ENCODE results near the gene LACTB. TPM values are rescaled to one million over a fixed set of nuclear protein-coding genes. Genes with fewer than 3 reads are reported as not detected.

Gene LACTB
- total and polyA plus RNA-seq, 10 of the 15 experiments (the other 5 are each of a cell fraction or from before 2014, with no cell fraction given): 5.0 to 35.3 (median 16.6) TPM

DNA sequence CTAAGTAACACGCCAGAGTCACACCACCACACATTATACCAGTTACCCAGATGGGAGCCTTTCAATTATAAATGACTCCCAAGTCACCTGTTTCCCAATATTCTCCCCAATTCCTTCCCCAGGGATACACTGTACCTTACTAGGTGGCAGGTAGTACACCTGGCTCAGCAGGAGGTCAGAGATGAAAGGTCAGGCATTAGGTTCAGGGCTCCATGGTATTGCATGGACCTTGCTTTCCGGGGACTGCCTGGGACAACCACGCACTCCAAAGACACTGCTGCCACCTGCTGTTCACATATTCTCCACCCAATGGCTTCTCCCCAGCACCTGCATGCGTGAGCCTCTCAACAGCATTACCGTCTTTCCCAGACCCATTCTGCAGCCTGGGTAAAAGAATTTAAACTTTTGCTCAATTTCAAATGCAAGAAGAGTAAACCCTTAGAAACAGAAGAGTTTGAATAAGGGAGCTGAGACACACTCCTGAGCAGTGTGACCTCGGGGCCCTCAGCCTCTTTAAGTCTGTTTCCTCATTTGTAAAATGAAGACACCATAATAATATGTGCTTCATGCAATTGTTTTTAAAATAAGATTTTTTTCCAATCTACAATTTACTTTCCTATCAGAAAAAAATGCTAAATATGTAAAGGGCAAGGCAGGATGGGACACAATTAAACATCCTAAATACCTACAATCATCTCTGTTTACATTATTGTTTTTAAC, 28.0 kb upstream of the LACTB start (continued):
- TF ChIP-seq NR2C2 (IDR thresholded peaks at IDR 0.05; ENCODE audit: borderline replicate concordance, control insufficient read depth, insufficient read length, low read depth) (no peak), ZZZ3 (IDR thresholded peaks at IDR 0.05; ENCODE audit: control insufficient read depth, insufficient read length, low read depth) (no peak), NR2C1 (IDR thresholded peaks at IDR 0.05) (peak; percentile 83), BRCA1 (IDR thresholded peaks at IDR 0.05; ENCODE audit: low read depth, low read length) (no peak), RUNX3 (IDR thresholded peaks at IDR 0.05; ENCODE audit: low read length) (0 out of 2 replicates have a peak, but pooled peaks have one; percentile 23), ASH2L (IDR thresholded peaks at IDR 0.05; ENCODE audit: borderline replicate concordance, low read depth) (no peak), CBFB (IDR thresholded peaks at IDR 0.05; ENCODE audit: low read depth) (no peak), TCF7 (IDR thresholded peaks at IDR 0.05; ENCODE audit: borderline replicate concordance) (no peak), IKZF1 (conservative IDR thresholded peaks at IDR 0.05) (peak; percentile 41; the same call in 1 of the 2 replicates), CREM (IDR thresholded peaks at IDR 0.05; ENCODE audit: low read depth) (no peak), SUZ12 (IDR thresholded peaks at IDR 0.05; ENCODE audit: unreplicated experiment) (no peak), SRF (IDR thresholded peaks at IDR 0.05; ENCODE audit: low read depth in 2 of 2, low read length in 2 of 2) (no peak), STAT3 (IDR thresholded peaks at IDR 0.05; ENCODE audit: low read depth, low read length) (no peak), BCL11A (IDR thresholded peaks at IDR 0.05; ENCODE audit: low read depth, low read length) (no peak), EP300 (IDR thresholded peaks at IDR 0.05; ENCODE audit: borderline replicate concordance in 1 of 2, control insufficient read depth in 1 of 2, low read depth in 2 of 2, low read length in 2 of 2) (no peak), PAX5 (IDR thresholded peaks at IDR 0.05; ENCODE audit: borderline replicate concordance, low read depth, low read length) (0 out of 2 replicates have a peak, but pooled peaks have one; percentile 29), KLF5 (IDR thresholded peaks at IDR 0.05; ENCODE audit: partially characterized antibody) (no peak), IRF4 (IDR thresholded peaks at IDR 0.05; ENCODE audit: low read depth, low read length) (0 out of 2 replicates have a peak, but pooled peaks have one; percentile 55), RAD51 (IDR thresholded peaks at IDR 0.05) (no peak)
- TF ChIP-seq, protein P1, sequence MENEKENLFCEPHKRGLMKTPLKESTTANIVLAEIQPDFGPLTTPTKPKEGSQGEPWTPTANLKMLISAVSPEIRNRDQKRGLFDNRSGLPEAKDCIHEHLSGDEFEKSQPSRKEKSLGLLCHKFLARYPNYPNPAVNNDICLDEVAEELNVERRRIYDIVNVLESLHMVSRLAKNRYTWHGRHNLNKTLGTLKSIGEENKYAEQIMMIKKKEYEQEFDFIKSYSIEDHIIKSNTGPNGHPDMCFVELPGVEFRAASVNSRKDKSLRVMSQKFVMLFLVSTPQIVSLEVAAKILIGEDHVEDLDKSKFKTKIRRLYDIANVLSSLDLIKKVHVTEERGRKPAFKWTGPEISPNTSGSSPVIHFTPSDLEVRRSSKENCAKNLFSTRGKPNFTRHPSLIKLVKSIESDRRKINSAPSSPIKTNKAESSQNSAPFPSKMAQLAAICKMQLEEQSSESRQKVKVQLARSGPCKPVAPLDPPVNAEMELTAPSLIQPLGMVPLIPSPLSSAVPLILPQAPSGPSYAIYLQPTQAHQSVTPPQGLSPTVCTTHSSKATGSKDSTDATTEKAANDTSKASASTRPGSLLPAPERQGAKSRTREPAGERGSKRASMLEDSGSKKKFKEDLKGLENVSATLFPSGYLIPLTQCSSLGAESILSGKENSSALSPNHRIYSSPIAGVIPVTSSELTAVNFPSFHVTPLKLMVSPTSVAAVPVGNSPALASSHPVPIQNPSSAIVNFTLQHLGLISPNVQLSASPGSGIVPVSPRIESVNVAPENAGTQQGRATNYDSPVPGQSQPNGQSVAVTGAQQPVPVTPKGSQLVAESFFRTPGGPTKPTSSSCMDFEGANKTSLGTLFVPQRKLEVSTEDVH (IDR thresholded peaks at IDR 0.05; ENCODE audit: low read depth, partially characterized antibody): no peak
- TF ChIP-seq, protein P2, sequence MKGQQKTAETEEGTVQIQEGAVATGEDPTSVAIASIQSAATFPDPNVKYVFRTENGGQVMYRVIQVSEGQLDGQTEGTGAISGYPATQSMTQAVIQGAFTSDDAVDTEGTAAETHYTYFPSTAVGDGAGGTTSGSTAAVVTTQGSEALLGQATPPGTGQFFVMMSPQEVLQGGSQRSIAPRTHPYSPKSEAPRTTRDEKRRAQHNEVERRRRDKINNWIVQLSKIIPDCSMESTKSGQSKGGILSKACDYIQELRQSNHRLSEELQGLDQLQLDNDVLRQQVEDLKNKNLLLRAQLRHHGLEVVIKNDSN (IDR thresholded peaks at IDR 0.05; ENCODE audit: borderline replicate concordance, extremely low read length, insufficient read depth, low read depth, low read length): no peak
- TF ChIP-seq, protein P3, sequence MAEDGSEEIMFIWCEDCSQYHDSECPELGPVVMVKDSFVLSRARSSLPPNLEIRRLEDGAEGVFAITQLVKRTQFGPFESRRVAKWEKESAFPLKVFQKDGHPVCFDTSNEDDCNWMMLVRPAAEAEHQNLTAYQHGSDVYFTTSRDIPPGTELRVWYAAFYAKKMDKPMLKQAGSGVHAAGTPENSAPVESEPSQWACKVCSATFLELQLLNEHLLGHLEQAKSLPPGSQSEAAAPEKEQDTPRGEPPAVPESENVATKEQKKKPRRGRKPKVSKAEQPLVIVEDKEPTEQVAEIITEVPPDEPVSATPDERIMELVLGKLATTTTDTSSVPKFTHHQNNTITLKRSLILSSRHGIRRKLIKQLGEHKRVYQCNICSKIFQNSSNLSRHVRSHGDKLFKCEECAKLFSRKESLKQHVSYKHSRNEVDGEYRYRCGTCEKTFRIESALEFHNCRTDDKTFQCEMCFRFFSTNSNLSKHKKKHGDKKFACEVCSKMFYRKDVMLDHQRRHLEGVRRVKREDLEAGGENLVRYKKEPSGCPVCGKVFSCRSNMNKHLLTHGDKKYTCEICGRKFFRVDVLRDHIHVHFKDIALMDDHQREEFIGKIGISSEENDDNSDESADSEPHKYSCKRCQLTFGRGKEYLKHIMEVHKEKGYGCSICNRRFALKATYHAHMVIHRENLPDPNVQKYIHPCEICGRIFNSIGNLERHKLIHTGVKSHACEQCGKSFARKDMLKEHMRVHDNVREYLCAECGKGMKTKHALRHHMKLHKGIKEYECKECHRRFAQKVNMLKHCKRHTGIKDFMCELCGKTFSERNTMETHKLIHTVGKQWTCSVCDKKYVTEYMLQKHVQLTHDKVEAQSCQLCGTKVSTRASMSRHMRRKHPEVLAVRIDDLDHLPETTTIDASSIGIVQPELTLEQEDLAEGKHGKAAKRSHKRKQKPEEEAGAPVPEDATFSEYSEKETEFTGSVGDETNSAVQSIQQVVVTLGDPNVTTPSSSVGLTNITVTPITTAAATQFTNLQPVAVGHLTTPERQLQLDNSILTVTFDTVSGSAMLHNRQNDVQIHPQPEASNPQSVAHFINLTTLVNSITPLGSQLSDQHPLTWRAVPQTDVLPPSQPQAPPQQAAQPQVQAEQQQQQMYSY (CRISPR knock-in tag; IDR thresholded peaks at IDR 0.05): no peak
